MM.1S (cell line): ENCODE measurements around the gene GPC3.

Experiments
- CTCF ChIP-seq: fragments of 300-600 bp; sonication (generic); IDR thresholded peaks from 2 replicates; pipeline ENCODE4 v1.5.1; 2016; ENCODE audit warnings: antibody characterized with exemption, low read length, mixed read lengths
- EZH2 ChIP-seq: fragments of 300-600 bp; sonication (generic); optimal IDR thresholded peaks from 2 replicates; pipeline ENCODE3; 2017; ENCODE audit warnings: low read depth, mild to moderate bottlenecking, antibody characterized with exemption, low read length, mixed read lengths
- EZH2phosphoT487 ChIP-seq: fragments of 300-600 bp; sonication (generic); IDR thresholded peaks from 2 replicates; pipeline ENCODE4 v1.6.1; 2018; ENCODE audit warnings: antibody characterized with exemption, low read length

GRCh38 chrX:133652185-133652584 lies 333.2 kb downstream of the GPC3 start:
- TF ChIP-seq CTCF = no peak
- TF ChIP-seq EZH2phosphoT487 = no peak
- TF ChIP-seq EZH2 = no peak
